Measurements from ENCODE around the gene PTPRG. TPM values are rescaled to one million over a fixed set of nuclear protein-coding genes. Genes with fewer than 3 reads are reported as not detected.

PTPRG gene
- total RNA-seq, 3 donors from 2014 or later, result 28.9 to 54.7 (median 40.4) TPM

DNA sequence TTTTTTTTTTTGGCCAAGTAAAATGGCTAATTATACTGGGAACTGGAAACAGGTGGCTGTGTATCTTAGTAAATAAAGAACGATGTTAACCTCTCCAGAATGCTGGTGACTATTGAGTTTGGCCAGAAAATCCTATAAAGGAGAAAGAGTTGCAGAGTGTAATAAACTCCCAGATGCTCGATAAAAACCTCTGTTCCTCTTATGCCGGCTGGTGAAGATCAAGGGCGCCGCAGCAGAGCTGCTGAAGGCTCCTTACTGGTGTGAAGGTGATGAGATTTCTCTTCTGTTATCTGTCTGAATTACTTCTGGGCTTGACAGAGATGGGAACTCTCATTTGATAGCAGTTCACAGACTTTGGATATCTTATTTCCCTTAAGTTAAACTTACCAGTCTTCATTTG lies 104.6 kb downstream of the PTPRG start:
- no peaks in the 10 kb centered on the region for H3K36me3 ChIP-seq (ENCODE audit: low read depth)
- H3K4me3 ChIP-seq, result no peak overlapping the region
- ATAC-seq (peak; percentile 43), DNase-seq (peak in 1 of 3 donors; percentile 47)
- intact Hi-C loops (cut with DNase I, micrococcal nuclease), result no loop called here
- peaks cover 17% of the 10 kb centered on the region for H3K4me1 ChIP-seq (ENCODE audit: low read depth)
- TF ChIP-seq, protein P1, sequence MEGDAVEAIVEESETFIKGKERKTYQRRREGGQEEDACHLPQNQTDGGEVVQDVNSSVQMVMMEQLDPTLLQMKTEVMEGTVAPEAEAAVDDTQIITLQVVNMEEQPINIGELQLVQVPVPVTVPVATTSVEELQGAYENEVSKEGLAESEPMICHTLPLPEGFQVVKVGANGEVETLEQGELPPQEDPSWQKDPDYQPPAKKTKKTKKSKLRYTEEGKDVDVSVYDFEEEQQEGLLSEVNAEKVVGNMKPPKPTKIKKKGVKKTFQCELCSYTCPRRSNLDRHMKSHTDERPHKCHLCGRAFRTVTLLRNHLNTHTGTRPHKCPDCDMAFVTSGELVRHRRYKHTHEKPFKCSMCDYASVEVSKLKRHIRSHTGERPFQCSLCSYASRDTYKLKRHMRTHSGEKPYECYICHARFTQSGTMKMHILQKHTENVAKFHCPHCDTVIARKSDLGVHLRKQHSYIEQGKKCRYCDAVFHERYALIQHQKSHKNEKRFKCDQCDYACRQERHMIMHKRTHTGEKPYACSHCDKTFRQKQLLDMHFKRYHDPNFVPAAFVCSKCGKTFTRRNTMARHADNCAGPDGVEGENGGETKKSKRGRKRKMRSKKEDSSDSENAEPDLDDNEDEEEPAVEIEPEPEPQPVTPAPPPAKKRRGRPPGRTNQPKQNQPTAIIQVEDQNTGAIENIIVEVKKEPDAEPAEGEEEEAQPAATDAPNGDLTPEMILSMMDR (IDR thresholded peaks at IDR 0.05), result no peak
- H3K9me3 ChIP-seq, result no peaks in the 10 kb centered on the region

DNA sequence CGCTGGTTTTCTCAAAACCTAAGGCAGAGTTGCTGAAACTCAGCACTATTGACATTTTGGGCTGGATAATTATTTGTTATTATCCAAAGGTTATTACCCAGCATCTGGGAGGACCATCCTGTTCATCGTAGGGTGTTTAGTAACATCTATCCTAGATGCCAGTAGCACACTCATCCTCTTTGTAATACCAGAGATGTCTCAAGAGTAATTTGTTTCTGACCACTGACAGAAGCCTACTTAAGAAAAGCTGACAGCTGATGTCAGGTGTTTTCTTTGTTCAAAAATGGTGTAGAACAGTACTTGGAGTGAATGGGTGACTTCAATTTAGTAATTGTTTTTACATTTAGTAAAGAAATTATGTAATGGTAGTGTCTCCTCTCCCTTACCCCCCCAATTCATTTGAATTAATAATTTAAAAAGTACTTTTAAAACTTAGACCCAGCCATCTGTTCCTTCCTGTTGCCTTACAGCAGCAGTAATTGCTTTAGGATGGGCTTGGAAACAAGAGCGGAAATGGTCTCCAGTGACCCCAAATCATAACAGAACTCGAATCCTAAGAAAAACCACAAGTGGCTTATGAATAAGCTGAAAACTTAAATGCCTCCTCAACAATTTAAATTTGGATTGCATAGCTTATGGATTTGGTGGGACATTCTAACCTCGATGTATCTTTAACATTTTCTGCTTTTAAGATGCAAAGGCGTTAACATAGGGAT lies 105.4 kb downstream of the PTPRG start:
- H3K4me1 ChIP-seq (ENCODE audit: low read depth), result peaks cover 17% of the 10 kb centered on the region
- DNase-seq, result no peak
- H3K36me3 ChIP-seq (ENCODE audit: low read depth), result no peaks in the 10 kb centered on the region
- ATAC-seq, result no peak
- H3K9me3 ChIP-seq, result no peaks in the 10 kb centered on the region
- no peak overlapping the region for H3K4me3 ChIP-seq
- intact Hi-C loops (cut with DNase I, micrococcal nuclease), result no loop called here
- TF ChIP-seq, protein P1 (IDR thresholded peaks at IDR 0.05), result no peak

DNA sequence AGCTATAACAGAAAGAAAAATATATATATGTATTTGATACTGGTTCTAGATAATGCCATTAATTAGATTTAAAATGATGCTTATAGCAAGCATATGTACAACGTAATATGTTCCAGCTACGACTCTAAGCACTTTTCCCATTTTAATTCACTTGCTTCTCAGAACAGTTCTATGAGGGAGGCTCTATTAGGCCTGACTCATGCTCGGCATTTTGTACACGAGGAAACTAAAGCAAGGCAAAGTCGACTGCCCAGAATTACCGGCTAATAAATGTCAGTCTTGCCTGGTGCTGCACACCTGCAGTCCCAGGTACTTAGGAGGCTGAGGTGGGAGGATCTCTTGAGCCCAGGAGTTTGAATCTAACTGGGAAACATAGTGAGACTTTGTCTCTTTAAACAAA lies 106.0 kb downstream of the PTPRG start:
- ATAC-seq (peak; percentile 71), DNase-seq (peak in 1 of 3 donors; percentile 23)
- Histone ChIP-seq H3K4me3 (no peak overlapping the region), H3K9me3 (no peaks in the 10 kb centered on the region), H3K4me1 (ENCODE audit: low read depth) (peaks cover 17% of the 10 kb centered on the region), H3K36me3 (ENCODE audit: low read depth) (no peaks in the 10 kb centered on the region)
- intact Hi-C loops (cut with DNase I, micrococcal nuclease), result no loop called here
- TF ChIP-seq, protein P1 (IDR thresholded peaks at IDR 0.05), result no peak

DNA sequence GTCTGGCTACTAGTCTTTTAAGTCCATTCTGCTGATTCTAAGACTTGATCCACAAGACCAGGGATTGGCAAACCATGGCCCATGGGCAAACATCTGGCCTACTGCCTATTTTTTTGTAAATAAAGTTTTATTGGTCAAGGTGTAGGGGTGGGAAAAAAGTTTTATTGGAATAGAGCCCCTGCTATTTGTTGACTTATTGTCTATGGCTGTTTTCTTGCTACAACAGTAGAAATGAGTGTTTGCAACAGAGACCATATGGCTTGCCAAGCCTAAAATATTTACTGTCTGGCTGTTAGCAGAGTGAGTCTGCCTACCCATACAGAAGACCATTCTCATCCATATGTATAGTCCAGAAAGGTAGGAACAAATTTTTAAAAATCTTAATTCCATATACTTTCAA lies 106.4 kb downstream of the PTPRG start:
- no peak for DNase-seq

DNA sequence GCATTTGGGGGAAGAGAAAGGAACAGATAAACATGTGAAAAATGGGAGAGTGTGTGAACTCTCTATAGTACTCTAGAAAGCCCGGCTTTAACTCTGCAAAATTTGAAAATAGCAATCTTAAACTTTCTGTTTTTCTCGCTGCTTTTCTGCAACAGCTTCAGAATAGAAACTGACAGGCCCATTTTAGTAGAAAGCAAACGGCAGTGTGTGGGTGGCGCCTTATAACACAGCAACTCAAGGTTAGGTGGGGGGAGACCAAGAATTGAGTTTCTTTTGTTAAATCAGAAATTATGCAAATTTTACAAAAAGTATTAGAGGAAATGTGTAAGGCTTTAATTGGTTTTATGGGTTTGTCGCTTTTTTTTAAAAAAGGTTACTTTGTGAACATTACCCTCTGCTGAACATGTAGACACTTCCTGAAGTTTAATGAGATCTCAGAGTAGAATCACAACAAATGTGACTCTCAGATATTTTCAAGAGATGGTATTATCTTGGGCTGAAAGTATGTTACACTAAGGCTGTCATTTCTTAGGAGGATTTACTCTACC lies 107.0 kb downstream of the PTPRG start:
- peaks cover 17% of the 10 kb centered on the region for H3K4me1 ChIP-seq (ENCODE audit: low read depth)
- DNase-seq (no peak), ATAC-seq (no peak)
- H3K4me3 ChIP-seq, result no peak overlapping the region
- TF ChIP-seq, protein P1 (IDR thresholded peaks at IDR 0.05), result no peak
- no peaks in the 10 kb centered on the region for H3K9me3 ChIP-seq
- intact Hi-C loops (cut with DNase I, micrococcal nuclease), result no loop called here
- no peaks in the 10 kb centered on the region for H3K36me3 ChIP-seq (ENCODE audit: low read depth)

More for the DNA sequence above, 106.4 kb downstream of the PTPRG start:
- intact Hi-C loops (cut with DNase I, micrococcal nuclease), result no loop called here
- Histone ChIP-seq H3K4me1 (ENCODE audit: low read depth) (peaks cover 17% of the 10 kb centered on the region), H3K4me3 (no peak overlapping the region), H3K36me3 (ENCODE audit: low read depth) (no peaks in the 10 kb centered on the region), H3K9me3 (no peaks in the 10 kb centered on the region)
- ATAC-seq, result peak; percentile 18
- TF ChIP-seq, protein P1 (IDR thresholded peaks at IDR 0.05), result no peak

Measured in mucosa of descending colon (tissue), 3 donors.